Endothelial cell of umbilical vein (primary cell): Measurements from ENCODE around the gene CAPN1. TPM values are rescaled to one million over a fixed set of nuclear protein-coding genes. Genes with fewer than 3 reads are reported as not detected.
A peak's percentile ranks its signal among the peaks of the same experiment; 100 is the strongest.

Experiments used
- BruUV-seq: library from RNA; stranded (reverse); fragments of 400-500 nt; replicated peaks from 2 replicates; lab custom pipeline; 2021; lab: Mats Ljungman, UMichigan
- CTCF ChIA-PET: fragments of 300-600, 350-600 bp; sonication (Branson Sonifier 250); formaldehyde crosslinking; loops from one replicate; lab custom pipeline; 2021; ENCODE audit warnings: antibody characterized with exemption, inconsistent platforms; lab: Charles Lee
- POLR2A ChIA-PET: fragments of 300-600, 350-600 bp; sonication (Branson Sonifier 250); formaldehyde crosslinking; loops from one replicate; lab custom pipeline; 2021; ENCODE audit warnings: antibody characterized with exemption, inconsistent platforms; lab: Charles Lee
- DNase-seq: peaks from one replicate; pipeline ENCODE4 v3.0.0-alpha.2; 2011; ENCODE audit warnings: low read depth, low spot score
- FAIRE-seq: peaks from 2 replicates; lab custom pipeline; 2011; peaks lifted over from hg19 to GRCh38; lab: Jason Lieb, UNC
- H2AFZ ChIP-seq: 2 replicates; pipeline ENCODE4 v1.6.0; 2012; ENCODE audit warnings: low read depth, low read length, control low read depth, inconsistent platforms
- H3K27ac ChIP-seq: 2 replicates; pipeline ENCODE4 v1.5.1; 2011; ENCODE audit warnings: low read depth, mild to moderate bottlenecking, control low read depth, low read length, moderate library complexity; ENCODE audit not compliant: insufficient read depth
- H3K27me3 ChIP-seq, 2 experiments: 2 replicates each; pipeline versions ENCODE4 v1.6.0 to v1.6.1; 2011; ENCODE audit warnings: low read length in 2 of 2, mixed read lengths in 1 of 2; ENCODE audit not compliant: control insufficient read depth in 2 of 2, insufficient read depth in 2 of 2
- H3K36me3 ChIP-seq, 2 experiments: 2 replicates in 1 of 2; 3 replicates in 1 of 2; pipeline ENCODE4 v1.5.1; 2011; ENCODE audit warnings: low read length in 2 of 2, mild to moderate bottlenecking in 1 of 2, moderate library complexity in 1 of 2; ENCODE audit not compliant: control insufficient read depth in 2 of 2, insufficient read depth in 2 of 2; ENCODE audit errors: extremely low read depth in 1 of 2
- H3K4me1 ChIP-seq: 3 replicates; pipeline ENCODE4 v1.5.1; 2011; ENCODE audit warnings: mild to moderate bottlenecking, low read length; ENCODE audit not compliant: control insufficient read depth, insufficient read depth; ENCODE audit errors: extremely low read depth
- H3K4me2 ChIP-seq: 2 replicates; pipeline ENCODE4 v1.6.1; 2011; ENCODE audit warnings: low read length, control low read depth, mixed read lengths; ENCODE audit not compliant: insufficient read depth
- H3K4me3 ChIP-seq, 3 experiments: fragments of 200-600 bp in 1 of 3; sonication (generic), shearing (Covaris generic) in 1 of 3; replicated peaks in 1 of 3; 2 replicates each; pipeline ENCODE4 v1.5.1; 2011 to 2016; ENCODE audit warnings: control low read depth in 3 of 3, low read length in 3 of 3, mild to moderate bottlenecking in 2 of 3, inconsistent platforms in 1 of 3, low read depth in 1 of 3, moderate library complexity in 1 of 3; ENCODE audit not compliant: insufficient read depth in 1 of 3
- H3K79me2 ChIP-seq: 2 replicates; pipeline ENCODE4 v1.6.0; 2012; ENCODE audit warnings: low read length, inconsistent platforms; ENCODE audit not compliant: control insufficient read depth, insufficient read depth
- H3K9ac ChIP-seq: replicated peaks from 2 replicates; pipeline ENCODE3; 2011; ENCODE audit warnings: low read length, control low read depth; ENCODE audit not compliant: insufficient read depth; ENCODE audit errors: extremely low read depth
- H3K9me1 ChIP-seq: replicated peaks from 3 replicates; pipeline ENCODE4 v1.6.0; 2011; ENCODE audit warnings: mild to moderate bottlenecking, low read length; ENCODE audit not compliant: control insufficient read depth, insufficient read depth; ENCODE audit errors: extremely low read depth
- H3K9me3 ChIP-seq: replicated peaks from 2 replicates; pipeline ENCODE4 v1.5.1; 2012; ENCODE audit warnings: low read length, inconsistent platforms; ENCODE audit not compliant: control insufficient read depth, insufficient read depth
- H4K20me1 ChIP-seq: replicated peaks from 2 replicates; pipeline ENCODE3; 2011; ENCODE audit warnings: mild to moderate bottlenecking, low read length; ENCODE audit not compliant: control insufficient read depth, insufficient read depth; ENCODE audit errors: extremely low read depth
- GATA2 ChIP-seq: IDR thresholded peaks from 2 replicates; pipeline ENCODE4 v1.7.0; 2011; ENCODE audit warnings: low read depth, mild to moderate bottlenecking, moderate library complexity, mixed read lengths, low read length; ENCODE audit not compliant: insufficient read length, insufficient read depth
- MAX ChIP-seq: IDR thresholded peaks from 2 replicates; pipeline ENCODE4 v1.6.1; 2011; ENCODE audit not compliant: insufficient read depth, insufficient read length
- dilution Hi-C: fragments of 300-500 bp; cut with MboI; formaldehyde crosslinking; loops from one replicate; pipeline ENCODE4 v1.15.0; 2019; ENCODE audit warnings: low sequenced_read_pairs; ENCODE audit not compliant: extremely low pct_ligation_motif_present
- intact Hi-C: fragments of 100-400 bp; cut with micrococcal nuclease; formaldehyde crosslinking; loops from one replicate; pipeline ENCODE4 v1.10.0; 2022
- polyA plus RNA-seq, 4 experiments: library from polyadenylated mRNA; depleted of rRNA in 3 of 4; stranded (reverse) in 3 of 4; unstranded in 1 of 4; fragments of >200 nt; gene quantifications; 2 replicates each; pipeline versions ENCODE4 v1.2.1 to v1.2.3, GENCODE V29; 2011 to 2012; ENCODE audit warnings: missing spikeins in 1 of 4
- small RNA-seq: library from RNA; depleted of rRNA; stranded (forward); fragments of <200 nt; gene quantifications from one replicate; pipeline ENCODE3, GENCODE V24; 2012; ENCODE audit warnings: low replicate concordance, low read depth; ENCODE audit not compliant: insufficient read depth, insufficient read length
- total RNA-seq: library from RNA; stranded (reverse); gene quantifications from 2 replicates; pipeline ENCODE4 v1.2.3, GENCODE V29; 2021

Gene CAPN1
- total and polyA plus RNA-seq, 2 donors (not counting 3 experiments of a cell fraction or from before 2014, with no cell fraction given), result 217 to 218 TPM

- intact Hi-C loops (no loop called here), dilution Hi-C loops (no loop called here)
- peaks cover 11% of the 10 kb centered on the region for H3K4me1 ChIP-seq
- no peak for TF ChIP-seq MAX
- TF ChIP-seq GATA2, result peak; percentile 33
- ChIA-PET POLR2A (interaction anchor here (1.3 kb wide), 1 partner anchor 139 kb away, joined by 3 read pairs; the partner anchor contains the start of genes FAU and MRPL49), CTCF (interaction anchor here (1.2 to 2.6 kb wide), 7 partner anchors 10 to 80 kb away, joined by 3 to 27 read pairs (median 10); partner anchors contain the start of genes CAPN1 and CDC42EP2)
- FAIRE-seq (no peak), DNase-seq (no peak)
- H3K27me3 ChIP-seq, result no peaks in the 10 kb centered on the region
- no peaks in the 10 kb centered on the region for H3K9me1 ChIP-seq
- peak overlapping the region; percentile 92 for H2AFZ ChIP-seq
- TSS peak; percentile 86 for BruUV-seq
- H3K79me2 ChIP-seq, result peaks cover 25% of the 10 kb centered on the region
- H4K20me1 ChIP-seq, result no peaks in the 10 kb centered on the region
- peak overlapping the region; percentile 50 for H3K27ac ChIP-seq
- H3K9ac ChIP-seq, result peak overlapping the region; percentile 74
- H3K4me2 ChIP-seq, result peak overlapping the region; percentile 81
- H3K4me3 ChIP-seq, result peak overlapping the region in 2 of 3 experiments; percentile 65 to 68
- no peaks in the 10 kb centered on the region for H3K36me3 ChIP-seq
- no peaks in the 10 kb centered on the region for H3K9me3 ChIP-seq
Measured at GRCh38 chr11:65260756-65261590, 79.2 kb downstream of the CAPN1 start.

Small RNA genes lying within 50 kb of the gene (small RNA-seq; reads per million reads assigned to genes)
- not detected for gene HIGD1AP10
- gene PDCL2P2, result not detected
- gene RNU2-23P, result 1.5 reads per million

Other genes starting within 250 kb of the CAPN1 start
- gene GPHA2, start 246.0 kb upstream of the CAPN1 start, total RNA-seq, result not detected in 2 replicates
- not detected in 2 replicates for gene GPHA2, start 246.0 kb upstream of the CAPN1 start, polyA plus RNA-seq
- not detected in 2 replicates for gene MAJIN, start 209.8 kb upstream of the CAPN1 start, total RNA-seq
- 0.07 TPM in 1 of 2 replicates, not detected in the other for gene MAJIN, start 209.8 kb upstream of the CAPN1 start, polyA plus RNA-seq
- 0.75 and 0.81 TPM in 2 replicates for gene BATF2, start 185.0 kb upstream of the CAPN1 start, total RNA-seq
- gene BATF2, start 185.0 kb upstream of the CAPN1 start, polyA plus RNA-seq, result 0.75 and 1.5 TPM in 2 replicates
- gene ARL2, start 167.8 kb upstream of the CAPN1 start, total RNA-seq, result 108 and 109 TPM in 2 replicates
- gene ARL2, start 167.8 kb upstream of the CAPN1 start, polyA plus RNA-seq, result 259 and 312 TPM in 2 replicates
- gene SNX15, start 154.5 kb upstream of the CAPN1 start, total RNA-seq, result 21.0 and 21.8 TPM in 2 replicates
- gene SNX15, start 154.5 kb upstream of the CAPN1 start, polyA plus RNA-seq, result 15.2 and 15.5 TPM in 2 replicates
- gene SAC3D1, start 140.7 kb upstream of the CAPN1 start, total RNA-seq, result 16.6 and 18.0 TPM in 2 replicates
- gene SAC3D1, start 140.7 kb upstream of the CAPN1 start, polyA plus RNA-seq, result 17.0 and 22.2 TPM in 2 replicates
- 4.4 and 6.8 TPM in 2 replicates for gene NAALADL1, start 123.4 kb upstream of the CAPN1 start, total RNA-seq
- gene NAALADL1, start 123.4 kb upstream of the CAPN1 start, polyA plus RNA-seq, result 13.9 and 16.5 TPM in 2 replicates
- 34.1 and 35.7 TPM in 2 replicates for gene CDCA5, start 97.9 kb upstream of the CAPN1 start, total RNA-seq
- gene CDCA5, start 97.9 kb upstream of the CAPN1 start, polyA plus RNA-seq, result 14.0 and 16.4 TPM in 2 replicates
- gene ZFPL1, start 97.7 kb upstream of the CAPN1 start, total RNA-seq, result 37.6 and 45.1 TPM in 2 replicates
- 139 and 186 TPM in 2 replicates for gene ZFPL1, start 97.7 kb upstream of the CAPN1 start, polyA plus RNA-seq
- 102 and 108 TPM in 2 replicates for gene VPS51, start 85.7 kb upstream of the CAPN1 start, total RNA-seq
- gene VPS51, start 85.7 kb upstream of the CAPN1 start, polyA plus RNA-seq, result 146 and 196 TPM in 2 replicates
- 11.6 and 16.2 TPM in 2 replicates for gene TM7SF2, start 70.1 kb upstream of the CAPN1 start, total RNA-seq
- gene TM7SF2, start 70.1 kb upstream of the CAPN1 start, polyA plus RNA-seq, result 39.5 and 47.1 TPM in 2 replicates
- 9.0 and 9.2 TPM in 2 replicates for gene ZNHIT2, start 64.2 kb upstream of the CAPN1 start, total RNA-seq
- 7.1 and 12.8 TPM in 2 replicates for gene ZNHIT2, start 64.2 kb upstream of the CAPN1 start, polyA plus RNA-seq
- 746 and 784 TPM in 2 replicates for gene FAU, start 59.8 kb upstream of the CAPN1 start, total RNA-seq
- gene FAU, start 59.8 kb upstream of the CAPN1 start, polyA plus RNA-seq, result 741 and 809 TPM in 2 replicates
- gene MRPL49, start 59.6 kb upstream of the CAPN1 start, total RNA-seq, result 49.7 and 51.6 TPM in 2 replicates
- gene MRPL49, start 59.6 kb upstream of the CAPN1 start, polyA plus RNA-seq, result 76.8 and 90.4 TPM in 2 replicates
- 34.5 and 36.0 TPM in 2 replicates for gene SYVN1, start 47.4 kb upstream of the CAPN1 start, total RNA-seq
- gene SYVN1, start 47.4 kb upstream of the CAPN1 start, polyA plus RNA-seq, result 39.1 and 45.1 TPM in 2 replicates
- gene SPDYC, start 11.7 kb upstream of the CAPN1 start, total RNA-seq, result not detected in 2 replicates
- gene SPDYC, start 11.7 kb upstream of the CAPN1 start, polyA plus RNA-seq, result not detected in 2 replicates
- 24.0 and 25.4 TPM in 2 replicates for gene POLA2, start 80.0 kb downstream of the CAPN1 start, total RNA-seq
- gene POLA2, start 80.0 kb downstream of the CAPN1 start, polyA plus RNA-seq, result 30.0 and 36.2 TPM in 2 replicates
- gene CDC42EP2, start 132.9 kb downstream of the CAPN1 start, total RNA-seq, result 23.4 and 23.9 TPM in 2 replicates
- gene CDC42EP2, start 132.9 kb downstream of the CAPN1 start, polyA plus RNA-seq, result 26.4 and 33.3 TPM in 2 replicates
- 48.9 and 58.7 TPM in 2 replicates for gene DPF2, start 151.9 kb downstream of the CAPN1 start, total RNA-seq
- gene DPF2, start 151.9 kb downstream of the CAPN1 start, polyA plus RNA-seq, result 62.2 and 73.3 TPM in 2 replicates
- gene TIGD3, start 172.8 kb downstream of the CAPN1 start, total RNA-seq, result 0.27 TPM in 1 of 2 replicates, not detected in the other
- gene TIGD3, start 172.8 kb downstream of the CAPN1 start, polyA plus RNA-seq, result 0.18 TPM in 2 replicates
- gene SLC25A45, start 200.7 kb downstream of the CAPN1 start, total RNA-seq, result 3.1 and 4.8 TPM in 2 replicates
- gene SLC25A45, start 200.7 kb downstream of the CAPN1 start, polyA plus RNA-seq, result 1.2 TPM in 2 replicates
- gene FRMD8, start 204.7 kb downstream of the CAPN1 start, total RNA-seq, result 53.9 and 57.7 TPM in 2 replicates
- 36.4 and 45.3 TPM in 2 replicates for gene FRMD8, start 204.7 kb downstream of the CAPN1 start, polyA plus RNA-seq
- gene NEAT1, start 240.9 kb downstream of the CAPN1 start, total RNA-seq, result 957 and 1,053 TPM in 2 replicates
- gene NEAT1, start 240.9 kb downstream of the CAPN1 start, polyA plus RNA-seq, result 34.4 and 43.3 TPM in 2 replicates